VCaP (cell line): Measurements from ENCODE around the gene ALDH1L2.
A peak's percentile ranks its signal among the peaks of the same experiment; 100 is the strongest.

Experiments
- H3K27ac ChIP-seq: fragments of 450-650 bp; 2 replicates; pipeline ENCODE4 v1.5.1; 2017
- CTCF ChIP-seq: fragments of 450-650 bp; conservative IDR thresholded peaks from 2 replicates; pipeline ENCODE4 v1.5.1; 2017; ENCODE audit warnings: mild to moderate bottlenecking, moderate library complexity

ALDH1L2 gene

GRCh38 chr12:105069936-105070702, 14.1 kb downstream of the ALDH1L2 start:
- H3K27ac ChIP-seq = no peak overlapping the region
- no peak for TF ChIP-seq CTCF

- no peak overlapping the region for H3K27ac ChIP-seq
- TF ChIP-seq CTCF = no peak
Measured at GRCh38 chr12:105067511-105068031, 16.7 kb downstream of the ALDH1L2 start.

GRCh38 chr12:105064564-105065178, 19.6 kb downstream of the ALDH1L2 start:
- H3K27ac ChIP-seq = no peak overlapping the region
- no peak for TF ChIP-seq CTCF

- TF ChIP-seq CTCF = no peak
- no peak overlapping the region for H3K27ac ChIP-seq
Measured at GRCh38 chr12:105060715-105061378, 23.4 kb downstream of the ALDH1L2 start.

- TF ChIP-seq CTCF = no peak
- no peak overlapping the region for H3K27ac ChIP-seq
Measured at GRCh38 chr12:105057174-105057573, 27.1 kb downstream of the ALDH1L2 start.

GRCh38 chr12:105053116-105053572, 31.1 kb downstream of the ALDH1L2 start:
- TF ChIP-seq CTCF = peak; percentile 82

GRCh38 chr12:105051981-105052380, 32.3 kb downstream of the ALDH1L2 start:
- TF ChIP-seq CTCF = no peak
- no peak overlapping the region for H3K27ac ChIP-seq

More at GRCh38 chr12:105053116-105053572, 31.1 kb downstream of the ALDH1L2 start:
- no peak overlapping the region for H3K27ac ChIP-seq
